Measurements from ENCODE around the gene NSUN2.

DNA sequence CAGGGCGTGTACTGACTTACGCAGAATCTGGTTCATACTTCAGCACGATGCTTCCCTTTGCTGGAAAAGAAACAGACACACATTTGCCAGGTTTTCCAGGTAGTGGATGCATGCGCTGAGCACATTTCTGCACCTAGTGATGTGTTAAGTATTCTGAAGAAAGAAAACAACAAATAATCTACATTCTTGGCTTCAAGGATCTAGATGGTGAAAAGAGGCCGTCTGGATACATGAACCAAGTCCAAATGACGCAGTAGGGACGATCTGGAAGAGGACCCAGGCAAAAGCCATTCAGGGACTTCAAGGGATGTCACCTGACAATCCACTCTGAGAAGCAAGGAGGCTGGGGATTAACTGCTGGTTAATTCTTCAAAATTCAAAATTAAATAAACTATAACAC, 30.4 kb downstream of the NSUN2 start:
- TF ChIP-seq POLR2AphosphoS5 (IDR thresholded peaks at IDR 0.05; ENCODE audit: low read depth, low read length) (no peak), POLR2A (IDR thresholded peaks at IDR 0.05; ENCODE audit: low read depth, low read length) (no peak), TAF1 (IDR thresholded peaks at IDR 0.05; ENCODE audit: borderline replicate concordance, low read depth, low read length) (no peak)
